Adrenal gland (tissue), 12 donors: Measurements from ENCODE around the gene CYP2S1. TPM values are rescaled to one million over a fixed set of nuclear protein-coding genes. Genes with fewer than 3 reads are reported as not detected.

Experiments
- DNase-seq, 7 donors: peaks; one replicate each; pipeline ENCODE4 v3.0.0-alpha.2; 2019 to 2020
- H3K27ac ChIP-seq, 5 donors: fragments of 200-600 bp; sonication (generic) in 4 of 5; 1 replicate in 3 of 5; 2 replicates in 2 of 5; pipeline versions ENCODE4 v1.5.1 to v1.8.0; 2016 to 2020; ENCODE audit warnings: mild to moderate bottlenecking in 1 of 5
- H3K27me3 ChIP-seq: fragments of 200-600 bp; 2 replicates; pipeline ENCODE4 v1.8.0; 2021
- H3K36me3 ChIP-seq, 2 donors: fragments of 200-600 bp; replicated peaks in 1 of 2; 1 replicate in 1 of 2; 2 replicates in 1 of 2; pipeline versions ENCODE4 v1.5.1 to v1.8.0; 2018 to 2022
- H3K4me1 ChIP-seq, 2 donors: fragments of 200-600 bp; replicated peaks in 1 of 2; 1 replicate in 1 of 2; 2 replicates in 1 of 2; pipeline versions ENCODE4 v1.5.1 to v1.8.0; 2018 to 2021
- H3K4me3 ChIP-seq, 4 donors: fragments of 200-600 bp; sonication (generic) in 3 of 4; one replicate each; pipeline ENCODE4 v1.5.1; 2016 to 2018
- H3K9me3 ChIP-seq, 3 donors: fragments of 200-600 bp; sonication (generic) in 1 of 3; replicated peaks in 1 of 3; 1 replicate in 2 of 3; 2 replicates in 1 of 3; pipeline versions ENCODE4 v1.5.1 to v1.8.0; 2016 to 2021
- CTCF ChIP-seq, 6 experiments: fragments of 450-650 bp in 4 of 6; fragments of 200-600 bp in 2 of 6; sonication (generic) in 1 of 6; IDR thresholded peaks; 1 replicate in 5 of 6; 2 replicates in 1 of 6; pipeline versions ENCODE4 v1.5.1 to v1.8.0; 2016 to 2021; ENCODE audit warnings: antibody characterized with exemption in 6 of 6, mild to moderate bottlenecking in 2 of 6, moderate library complexity in 1 of 6
- POLR2A ChIP-seq, 2 donors: fragments of 450-650 bp; IDR thresholded peaks; one replicate each; pipeline ENCODE4 v1.6.1; 2017; ENCODE audit warnings: antibody characterized with exemption in 2 of 2, mild to moderate bottlenecking in 2 of 2, moderate library complexity in 1 of 2
- WGBS, 4 donors: extraction: QIAGEN DNeasy Blood & Tissue Kit in 2 of 4; methylation state at CpG; one replicate each; pipeline versions ENCODE4 v1.1.5 to v1.1.7; 2013 to 2017; 5-methylcytosine and 5-hydroxymethylcytosine counted together
- intact Hi-C, 2 donors: fragments of 100-400 bp; cut with DNase I; formaldehyde crosslinking; loops; one replicate each; pipeline versions ENCODE4 v1.14.1 to v1.15.0; 2022 to 2023
- polyA plus RNA-seq, 3 donors: library from polyadenylated mRNA; stranded (reverse); fragments of 200-250 nt in 2 of 3; fragments of 350-450 nt in 1 of 3; fragmentation: Illumina TruSeq in 1 of 3; extraction: RNeasy Lipid Tissue Mini Kit (QIAGEN cat#74804) in 1 of 3; gene quantifications; one replicate each; pipeline ENCODE4 v1.2.3, GENCODE V29; 2013 to 2014
- total RNA-seq, 9 donors: library from RNA; depleted of rRNA in 4 of 9; stranded (reverse); fragments of >200 nt in 4 of 9; fragments of 120-200 nt in 1 of 9; fragmentation: NEBNext Ultra II Directional in 1 of 9; extraction: Animal tissue kit (Norgen Biotek cat#: 25700) in 1 of 9; gene quantifications; one replicate each; pipeline versions ENCODE4 v1.1.0 to v1.2.4, GENCODE V29; 2013 to 2023
- donor health status: healthy with polysubstance abuse.
- donor health status: Bipolar disorder and iron deficiency.
- donor health status: DM: yes; HTN: yes; CAD: no.
- donor health status: DM: no; HTN: no; CAD: no.
- donor health status: DM: no; HTN: no; CAD: no.
- donor health status: DM: yes; HTN: yes; CAD: no.

CYP2S1 gene
- total and polyA plus RNA-seq, 12 donors, result 0.06 to 4.7 (median 1.7) TPM

GRCh38 chr19:41230067-41230857 lies 37.2 kb downstream of the CYP2S1 start:
- no peak for DNase-seq
- peaks cover 15 to 21% of the 10 kb centered on the region in 2 donors for H3K4me1 ChIP-seq
- H3K4me3 ChIP-seq, result no peak overlapping the region
- intact Hi-C loops, result no loop called here
- H3K27ac ChIP-seq, result no peak overlapping the region
- no peak for TF ChIP-seq POLR2A (IDR thresholded peaks at IDR 0.05)
- no peak for TF ChIP-seq CTCF (IDR thresholded peaks at IDR 0.05)
- H3K9me3 ChIP-seq, result no peaks in the 10 kb centered on the region
- H3K36me3 ChIP-seq, result peaks cover 0 to 16% of the 10 kb centered on the region in 2 donors
- 86 to 95% (median 90%) methylated on average over 3 of the region's 3 CpGs for WGBS, 4 donors
- no peaks in the 10 kb centered on the region for H3K27me3 ChIP-seq

GRCh38 chr19:41232686-41233085 lies 39.7 kb downstream of the CYP2S1 start:
- H3K4me3 ChIP-seq, result no peak overlapping the region
- intact Hi-C loops, result no loop called here
- H3K36me3 ChIP-seq, result peaks cover 0 to 21% of the 10 kb centered on the region in 2 donors
- TF ChIP-seq CTCF (IDR thresholded peaks at IDR 0.05), result no peak
- DNase-seq, result no peak
- peak overlapping the region in 1 of 5 donors; percentile 43 for H3K27ac ChIP-seq
- whole genome bisulfite sequencing, 4 donors, result 89 to 96% (median 93%) methylated on average over 8 of the region's 8 CpGs
- no peaks in the 10 kb centered on the region for H3K27me3 ChIP-seq
- H3K9me3 ChIP-seq, result no peaks in the 10 kb centered on the region
- H3K4me1 ChIP-seq, result peaks cover 0 to 3% of the 10 kb centered on the region in 2 donors

GRCh38 chr19:41233748-41234240 lies 40.8 kb downstream of the CYP2S1 start:
- Histone ChIP-seq H3K27me3 (no peaks in the 10 kb centered on the region), H3K9me3 (no peaks in the 10 kb centered on the region), H3K36me3 (peaks cover 0 to 32% of the 10 kb centered on the region in 2 donors), H3K4me1 (peaks cover 0 to 3% of the 10 kb centered on the region in 2 donors), H3K27ac (peak overlapping the region in 1 of 5 donors; percentile 3), H3K4me3 (no peak overlapping the region)
- WGBS, 4 donors, result 67 to 76% (median 70%) methylated on average over 4 of the region's 4 CpGs
- TF ChIP-seq POLR2A (IDR thresholded peaks at IDR 0.05) (no peak), CTCF (IDR thresholded peaks at IDR 0.05) (no peak)
- peak; percentile 35 to 67 (median 49) for DNase-seq
- intact Hi-C loops, result no loop called here

GRCh38 chr19:41234512-41235168 lies 41.6 kb downstream of the CYP2S1 start:
- Histone ChIP-seq H3K27ac (no peak overlapping the region), H3K4me3 (no peak overlapping the region), H3K4me1 (peaks cover 0 to 1% of the 10 kb centered on the region in 2 donors), H3K36me3 (peaks cover 0 to 38% of the 10 kb centered on the region in 2 donors), H3K27me3 (no peaks in the 10 kb centered on the region), H3K9me3 (no peaks in the 10 kb centered on the region)
- DNase-seq, result no peak
- intact Hi-C loops, result no loop called here
- 74 to 84% (median 83%) methylated on average over 7 to 8 of the region's 8 CpGs for WGBS, 4 donors
- TF ChIP-seq CTCF (IDR thresholded peaks at IDR 0.05) (no peak), POLR2A (IDR thresholded peaks at IDR 0.05) (no peak)
